Glutamatergic neuron (in vitro differentiated cells): ENCODE results near the gene CHST15. TPM values are rescaled to one million over a fixed set of nuclear protein-coding genes. Genes with fewer than 3 reads are reported as not detected.

Experiments
- DNase-seq: peaks from one replicate; pipeline ENCODE4 v3.0.0; 2022
- H3K27ac Mint-ChIP-seq: one replicate; pipeline ENCODE4 v1.8.0; 2020; ENCODE audit warnings: mild to moderate bottlenecking, mixed read lengths, inconsistent platforms; ENCODE audit not compliant: unreplicated experiment
- H3K27me3 Mint-ChIP-seq: one replicate; pipeline ENCODE4 v1.8.0; 2020; ENCODE audit warnings: mild to moderate bottlenecking, moderate library complexity, mixed read lengths, inconsistent platforms; ENCODE audit not compliant: unreplicated experiment
- H3K36me3 Mint-ChIP-seq: one replicate; pipeline ENCODE4 v1.8.0; 2020; ENCODE audit warnings: mild to moderate bottlenecking, mixed read lengths, inconsistent platforms; ENCODE audit not compliant: unreplicated experiment
- H3K4me1 Mint-ChIP-seq: one replicate; pipeline ENCODE4 v1.8.0; 2020; ENCODE audit warnings: mild to moderate bottlenecking, low read depth, mixed read lengths, inconsistent platforms; ENCODE audit not compliant: unreplicated experiment
- H3K4me3 Mint-ChIP-seq: one replicate; pipeline ENCODE4 v1.8.0; 2020; ENCODE audit warnings: mild to moderate bottlenecking, mixed read lengths, inconsistent platforms; ENCODE audit not compliant: unreplicated experiment
- H3K9me3 Mint-ChIP-seq: one replicate; pipeline ENCODE4 v1.8.0; 2020; ENCODE audit warnings: mild to moderate bottlenecking, moderate library complexity, mixed read lengths, inconsistent platforms; ENCODE audit not compliant: unreplicated experiment
- long read RNA-seq: library from polyadenylated mRNA; unstranded; transcript quantifications from one replicate; pipeline ENCODE4 v2.0.0, GENCODE V29; 2020; ENCODE audit not compliant: unreplicated experiment
- total RNA-seq: library from RNA; stranded (reverse); fragmentation: NEBNext Ultra II Directional; extraction: Animal tissue kit (Norgen Biotek cat#: 25700); gene quantifications from one replicate; pipeline ENCODE4 v1.2.1, GENCODE V29; 2021; ENCODE audit not compliant: unreplicated experiment
- TF ChIP-seq, protein P1 (sequence below): fragments of 200-600 bp; sonication (generic); IDR thresholded peaks from one replicate; pipeline ENCODE4 v1.5.0; 2021; ENCODE audit not compliant: partially characterized antibody, unreplicated experiment

CHST15 gene, protein sequence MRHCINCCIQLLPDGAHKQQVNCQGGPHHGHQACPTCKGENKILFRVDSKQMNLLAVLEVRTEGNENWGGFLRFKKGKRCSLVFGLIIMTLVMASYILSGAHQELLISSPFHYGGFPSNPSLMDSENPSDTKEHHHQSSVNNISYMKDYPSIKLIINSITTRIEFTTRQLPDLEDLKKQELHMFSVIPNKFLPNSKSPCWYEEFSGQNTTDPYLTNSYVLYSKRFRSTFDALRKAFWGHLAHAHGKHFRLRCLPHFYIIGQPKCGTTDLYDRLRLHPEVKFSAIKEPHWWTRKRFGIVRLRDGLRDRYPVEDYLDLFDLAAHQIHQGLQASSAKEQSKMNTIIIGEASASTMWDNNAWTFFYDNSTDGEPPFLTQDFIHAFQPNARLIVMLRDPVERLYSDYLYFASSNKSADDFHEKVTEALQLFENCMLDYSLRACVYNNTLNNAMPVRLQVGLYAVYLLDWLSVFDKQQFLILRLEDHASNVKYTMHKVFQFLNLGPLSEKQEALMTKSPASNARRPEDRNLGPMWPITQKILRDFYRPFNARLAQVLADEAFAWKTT
- 2.4 TPM for total RNA-seq
- long read RNA-seq = 0 reads

DNA sequence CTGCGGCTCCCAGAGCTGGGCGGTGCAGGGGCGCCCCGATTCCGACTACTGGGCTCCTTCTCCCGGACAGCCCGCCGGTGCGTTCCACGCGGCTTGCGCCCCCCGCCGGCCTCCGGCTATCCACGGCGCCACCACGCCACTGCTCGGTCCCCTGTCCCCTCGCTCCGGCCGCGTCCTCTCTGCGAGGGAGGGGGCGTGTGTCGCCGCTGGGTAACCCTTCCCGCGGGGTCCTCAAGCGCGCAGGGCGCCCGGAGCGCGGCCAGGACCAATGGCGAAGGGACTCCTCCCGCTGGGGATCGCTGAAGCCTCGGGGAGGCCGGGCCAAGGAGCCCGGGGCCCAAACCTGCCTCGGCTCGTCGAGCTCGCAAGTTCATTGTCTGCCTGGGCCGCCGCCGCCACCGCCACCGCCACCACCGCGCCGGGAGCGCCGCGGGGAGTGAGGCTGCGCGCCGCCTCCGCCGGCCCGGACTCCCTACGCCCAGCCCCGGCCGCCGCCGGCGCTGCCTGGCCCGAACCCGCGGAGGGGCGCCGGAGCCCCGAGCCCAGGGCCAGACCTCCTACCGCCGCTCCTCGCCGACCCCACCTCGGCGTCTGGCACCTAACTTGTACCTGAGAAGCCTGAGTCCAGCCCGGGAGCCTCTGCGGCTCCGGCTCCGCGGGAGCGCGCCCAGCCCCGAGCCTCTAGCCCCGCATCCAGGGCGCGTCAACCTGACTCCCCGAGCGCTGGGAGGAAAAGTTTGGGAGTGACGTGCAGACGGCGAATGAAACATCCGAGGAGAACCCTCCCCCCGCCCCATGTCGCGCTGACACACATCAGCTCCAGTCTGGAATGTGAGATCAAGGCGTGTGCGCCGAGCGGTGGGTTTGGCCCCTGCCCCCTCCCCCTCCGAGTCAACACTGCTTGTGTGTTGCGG, at the start of gene CHST15:
TSS of gene CHST15 (minus strand) at position 739 of the 914 bp plus-strand sequence. CDS start 47,386 bp downstream, outside the sequence.
- peaks cover 23% of the 10 kb centered on the region for H3K27me3 Mint-ChIP-seq
- DNase-seq = peak; percentile 53
- H3K4me3 Mint-ChIP-seq = peak within 1 kb of the TSS; percentile 64
- peaks cover 5% of the 10 kb centered on the region for H3K36me3 Mint-ChIP-seq
- H3K4me1 Mint-ChIP-seq = peaks cover 18% of the 10 kb centered on the region
- no peak within 1 kb of the TSS for H3K27ac Mint-ChIP-seq
- peaks cover 2% of the 10 kb centered on the region for H3K9me3 Mint-ChIP-seq
- TF ChIP-seq, protein P1, sequence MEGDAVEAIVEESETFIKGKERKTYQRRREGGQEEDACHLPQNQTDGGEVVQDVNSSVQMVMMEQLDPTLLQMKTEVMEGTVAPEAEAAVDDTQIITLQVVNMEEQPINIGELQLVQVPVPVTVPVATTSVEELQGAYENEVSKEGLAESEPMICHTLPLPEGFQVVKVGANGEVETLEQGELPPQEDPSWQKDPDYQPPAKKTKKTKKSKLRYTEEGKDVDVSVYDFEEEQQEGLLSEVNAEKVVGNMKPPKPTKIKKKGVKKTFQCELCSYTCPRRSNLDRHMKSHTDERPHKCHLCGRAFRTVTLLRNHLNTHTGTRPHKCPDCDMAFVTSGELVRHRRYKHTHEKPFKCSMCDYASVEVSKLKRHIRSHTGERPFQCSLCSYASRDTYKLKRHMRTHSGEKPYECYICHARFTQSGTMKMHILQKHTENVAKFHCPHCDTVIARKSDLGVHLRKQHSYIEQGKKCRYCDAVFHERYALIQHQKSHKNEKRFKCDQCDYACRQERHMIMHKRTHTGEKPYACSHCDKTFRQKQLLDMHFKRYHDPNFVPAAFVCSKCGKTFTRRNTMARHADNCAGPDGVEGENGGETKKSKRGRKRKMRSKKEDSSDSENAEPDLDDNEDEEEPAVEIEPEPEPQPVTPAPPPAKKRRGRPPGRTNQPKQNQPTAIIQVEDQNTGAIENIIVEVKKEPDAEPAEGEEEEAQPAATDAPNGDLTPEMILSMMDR = no peak

DNA sequence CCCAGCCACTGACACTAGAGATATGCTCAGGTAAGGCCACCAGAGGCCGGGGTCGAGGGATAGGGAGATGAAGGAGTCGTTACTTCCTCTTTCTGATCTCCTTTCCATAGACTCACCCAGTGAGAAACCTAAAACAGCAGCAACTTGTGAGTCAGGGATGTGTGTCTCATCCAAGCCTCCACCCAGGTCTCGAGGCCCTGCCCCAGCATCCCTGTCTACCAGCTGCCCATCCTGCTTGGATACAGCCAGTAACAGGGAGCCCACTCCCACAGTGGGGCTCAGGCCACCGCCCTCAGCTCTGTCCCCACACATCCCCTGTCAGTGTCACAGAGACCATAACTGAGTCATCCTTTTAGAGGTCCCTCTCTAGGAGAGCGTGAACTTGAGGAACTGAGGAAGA, 49.6 kb upstream of the CHST15 start:
- Mint-ChIP-seq H3K27ac (no peak overlapping the region), H3K27me3 (no peaks in the 10 kb centered on the region), H3K4me3 (no peak overlapping the region), H3K9me3 (peaks cover 2% of the 10 kb centered on the region), H3K4me1 (no peaks in the 10 kb centered on the region), H3K36me3 (no peaks in the 10 kb centered on the region)
- TF ChIP-seq, protein P1 = no peak
- DNase-seq = no peak

DNA sequence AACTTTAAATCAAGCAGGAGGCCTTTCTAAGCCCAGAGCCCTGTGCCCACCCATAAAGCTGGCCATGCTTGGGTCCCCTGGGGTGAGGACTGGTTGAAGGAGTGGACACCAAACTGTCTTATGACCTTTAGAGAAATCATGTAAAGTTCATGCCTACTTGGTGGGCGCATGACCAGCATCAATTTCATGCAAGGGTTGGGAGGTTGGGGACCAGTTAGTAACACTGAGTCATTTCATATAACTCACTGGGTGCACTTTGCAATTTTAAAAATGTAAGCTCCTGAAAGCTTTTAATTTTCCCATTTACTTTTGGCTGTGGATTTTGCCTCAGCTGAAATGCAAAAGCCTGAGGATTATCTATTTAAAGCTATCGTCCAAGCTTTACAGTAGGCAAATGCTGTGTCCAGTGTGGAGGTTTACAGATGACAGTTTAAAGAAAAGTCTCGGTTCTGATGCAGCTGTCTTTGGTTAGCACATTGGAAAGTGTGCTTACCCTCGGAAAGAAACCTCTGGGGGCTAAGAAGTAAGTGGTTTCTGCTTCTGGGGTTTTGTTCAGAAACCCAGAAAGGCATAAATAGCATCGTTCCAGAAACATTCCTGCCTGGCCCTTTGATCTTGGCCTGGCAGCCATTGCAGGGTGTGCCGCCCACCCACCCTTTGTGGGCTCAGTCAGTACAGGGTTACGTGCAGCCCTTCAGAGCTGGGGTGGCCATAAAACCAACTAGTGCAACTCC, 48.8 kb upstream of the CHST15 start:
- DNase-seq = no peak
- Mint-ChIP-seq H3K4me3 (no peak overlapping the region), H3K27me3 (no peaks in the 10 kb centered on the region), H3K9me3 (peaks cover 2% of the 10 kb centered on the region), H3K4me1 (no peaks in the 10 kb centered on the region), H3K36me3 (no peaks in the 10 kb centered on the region), H3K27ac (no peak overlapping the region)
- TF ChIP-seq, protein P1 = no peak

DNA sequence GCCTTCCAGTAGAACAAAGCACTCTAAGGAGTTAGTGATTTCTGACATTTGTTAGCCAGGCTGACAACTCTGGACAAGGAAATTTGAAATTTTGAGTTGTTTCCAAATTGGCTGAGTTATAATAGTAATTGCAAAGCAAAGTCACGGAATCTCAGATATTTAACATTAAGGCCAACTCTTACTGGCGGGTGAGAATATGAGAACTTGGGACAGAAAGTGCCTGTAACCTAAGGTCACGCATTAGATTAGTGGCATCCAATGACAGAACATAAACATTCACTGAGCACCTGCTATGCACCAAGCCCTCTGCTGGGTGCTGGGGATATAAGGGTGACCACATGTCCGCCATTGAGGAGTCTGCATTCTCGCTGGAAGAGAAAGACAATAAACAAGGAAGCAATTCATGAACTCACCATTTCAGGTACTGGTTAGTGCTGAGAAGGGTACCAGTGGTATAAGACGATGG, 45.5 kb upstream of the CHST15 start:
- H3K4me1 Mint-ChIP-seq = no peaks in the 10 kb centered on the region

More for the DNA sequence above, 45.5 kb upstream of the CHST15 start:
- no peak overlapping the region for H3K27ac Mint-ChIP-seq
- TF ChIP-seq, protein P1 = no peak
- H3K9me3 Mint-ChIP-seq = peaks cover 5% of the 10 kb centered on the region
- no peak overlapping the region for H3K4me3 Mint-ChIP-seq
- no peaks in the 10 kb centered on the region for H3K27me3 Mint-ChIP-seq
- no peak for DNase-seq
- no peaks in the 10 kb centered on the region for H3K36me3 Mint-ChIP-seq
